ENCODE measurements around the gene PAIP2. TPM values are rescaled to one million over a fixed set of nuclear protein-coding genes. Genes with fewer than 3 reads are reported as not detected.

PAIP2 gene
- polyA plus RNA-seq, 1 of the 3 experiments (the other 2 are of a cell fraction) = 73.2 TPM

DNA sequence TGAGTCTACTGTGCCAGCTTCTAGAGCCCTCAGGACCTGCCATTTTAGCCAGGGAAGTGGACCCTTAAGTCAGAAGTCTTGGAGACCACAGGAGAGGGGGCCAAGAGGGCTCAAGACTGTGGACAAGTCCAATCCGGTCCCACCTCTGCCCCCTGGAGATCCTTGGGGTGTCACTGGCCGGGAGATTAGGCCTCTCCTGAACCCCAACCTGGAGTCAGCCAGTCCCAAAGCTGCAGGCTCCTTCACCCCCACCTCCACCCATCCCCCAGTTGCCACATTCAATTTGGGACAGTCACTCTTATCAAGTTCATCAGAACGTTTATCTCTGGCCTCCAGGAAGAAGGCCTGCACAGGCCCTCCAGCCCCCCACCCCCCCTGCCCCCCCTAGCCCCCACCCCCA lies 41.2 kb downstream of the PAIP2 start:
- ChIA-PET CTCF (interaction anchor here (2.2 kb wide), 1 partner anchor 11 kb away, joined by 8 read pairs; no protein-coding TSS in a partner anchor), POLR2A (interaction anchor here (0.8 to 1.4 kb wide), 2 partner anchors 8 to 18 kb away, joined by 3 to 5 read pairs; no protein-coding TSS in a partner anchor)
- H3K9ac ChIP-seq = no peak overlapping the region
- DNase-seq = no peak
- no peak overlapping the region for H2AFZ ChIP-seq (ENCODE audit: low read depth)
- no peaks in the 10 kb centered on the region for H3K27me3 ChIP-seq (ENCODE audit: insufficient read depth)
- WGBS (ENCODE audit: low lambda C conversion rate) = 41% methylated on average over 3 of the region's 3 CpGs
- no peaks in the 10 kb centered on the region for H3K9me3 ChIP-seq
- H3K4me3 ChIP-seq (ENCODE audit: low read depth in 2 of 2, low read length in 1 of 2) = no peak overlapping the region
- no peaks in the 10 kb centered on the region for H3F3A ChIP-seq (replicated peaks; ENCODE audit: insufficient read depth)
- H3K9me2 ChIP-seq = no peaks in the 10 kb centered on the region
- H3K4me2 ChIP-seq = no peak overlapping the region
- H3K79me2 ChIP-seq (ENCODE audit: insufficient read depth) = no peaks in the 10 kb centered on the region
- peaks cover 0 to 23% of the 10 kb centered on the region in 2 experiments; a peak in 1 of 4 replicates for H3K4me1 ChIP-seq (ENCODE audit: control insufficient read depth in 1 of 2, insufficient read depth in 2 of 2, low read depth in 1 of 2, low read length in 1 of 2)
- no peak overlapping the region; a peak in 1 of 4 replicates for H3K27ac ChIP-seq (ENCODE audit: low read depth in 2 of 2, low read length in 1 of 2)
- no peaks in the 10 kb centered on the region for H3K36me3 ChIP-seq (replicated peaks in 1 of 2; ENCODE audit: control insufficient read depth in 1 of 2, insufficient read depth in 2 of 2, low read length in 1 of 2)
- H4K20me1 ChIP-seq (ENCODE audit: insufficient read depth) = no peaks in the 10 kb centered on the region
- TF ChIP-seq USF1 (IDR thresholded peaks at IDR 0.05; ENCODE audit: borderline replicate concordance, low read depth) = no peak
- no peak for TF ChIP-seq POLR2AphosphoS5 (IDR thresholded peaks at IDR 0.05; ENCODE audit: low read depth, low read length)
- no peak for TF ChIP-seq TEAD4 (IDR thresholded peaks at IDR 0.05; ENCODE audit: borderline replicate concordance, insufficient read depth)
- TF ChIP-seq FOXM1 (IDR thresholded peaks at IDR 0.05; ENCODE audit: low read depth) = no peak
- TF ChIP-seq EZH2phosphoT487 (IDR thresholded peaks at IDR 0.05; ENCODE audit: borderline replicate concordance, low read depth) = no peak
- TF ChIP-seq, protein P1, sequence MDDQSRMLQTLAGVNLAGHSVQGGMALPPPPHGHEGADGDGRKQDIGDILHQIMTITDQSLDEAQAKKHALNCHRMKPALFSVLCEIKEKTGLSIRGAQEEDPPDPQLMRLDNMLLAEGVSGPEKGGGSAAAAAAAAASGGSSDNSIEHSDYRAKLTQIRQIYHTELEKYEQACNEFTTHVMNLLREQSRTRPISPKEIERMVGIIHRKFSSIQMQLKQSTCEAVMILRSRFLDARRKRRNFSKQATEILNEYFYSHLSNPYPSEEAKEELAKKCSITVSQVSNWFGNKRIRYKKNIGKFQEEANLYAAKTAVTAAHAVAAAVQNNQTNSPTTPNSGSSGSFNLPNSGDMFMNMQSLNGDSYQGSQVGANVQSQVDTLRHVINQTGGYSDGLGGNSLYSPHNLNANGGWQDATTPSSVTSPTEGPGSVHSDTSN (IDR thresholded peaks at IDR 0.05) = no peak
- no peak for TF ChIP-seq CTCF (IDR thresholded peaks at IDR 0.05)
- TF ChIP-seq EP300 (IDR thresholded peaks at IDR 0.05; ENCODE audit: borderline replicate concordance in 1 of 2, low read depth in 1 of 2, low read length in 1 of 2) = no peak
- no peak for TF ChIP-seq TCF12 (IDR thresholded peaks at IDR 0.05)
- no peak for TF ChIP-seq MEF2A (IDR thresholded peaks at IDR 0.05; ENCODE audit: borderline replicate concordance, low read depth)
- TF ChIP-seq, protein P2, sequence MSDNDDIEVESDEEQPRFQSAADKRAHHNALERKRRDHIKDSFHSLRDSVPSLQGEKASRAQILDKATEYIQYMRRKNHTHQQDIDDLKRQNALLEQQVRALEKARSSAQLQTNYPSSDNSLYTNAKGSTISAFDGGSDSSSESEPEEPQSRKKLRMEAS (IDR thresholded peaks at IDR 0.05; ENCODE audit: low read depth) = no peak
- TF ChIP-seq YY1 (IDR thresholded peaks at IDR 0.05; ENCODE audit: low read depth) = no peak
- no peak for TF ChIP-seq NFIC (IDR thresholded peaks at IDR 0.05; ENCODE audit: borderline replicate concordance)
- TF ChIP-seq, protein P3, sequence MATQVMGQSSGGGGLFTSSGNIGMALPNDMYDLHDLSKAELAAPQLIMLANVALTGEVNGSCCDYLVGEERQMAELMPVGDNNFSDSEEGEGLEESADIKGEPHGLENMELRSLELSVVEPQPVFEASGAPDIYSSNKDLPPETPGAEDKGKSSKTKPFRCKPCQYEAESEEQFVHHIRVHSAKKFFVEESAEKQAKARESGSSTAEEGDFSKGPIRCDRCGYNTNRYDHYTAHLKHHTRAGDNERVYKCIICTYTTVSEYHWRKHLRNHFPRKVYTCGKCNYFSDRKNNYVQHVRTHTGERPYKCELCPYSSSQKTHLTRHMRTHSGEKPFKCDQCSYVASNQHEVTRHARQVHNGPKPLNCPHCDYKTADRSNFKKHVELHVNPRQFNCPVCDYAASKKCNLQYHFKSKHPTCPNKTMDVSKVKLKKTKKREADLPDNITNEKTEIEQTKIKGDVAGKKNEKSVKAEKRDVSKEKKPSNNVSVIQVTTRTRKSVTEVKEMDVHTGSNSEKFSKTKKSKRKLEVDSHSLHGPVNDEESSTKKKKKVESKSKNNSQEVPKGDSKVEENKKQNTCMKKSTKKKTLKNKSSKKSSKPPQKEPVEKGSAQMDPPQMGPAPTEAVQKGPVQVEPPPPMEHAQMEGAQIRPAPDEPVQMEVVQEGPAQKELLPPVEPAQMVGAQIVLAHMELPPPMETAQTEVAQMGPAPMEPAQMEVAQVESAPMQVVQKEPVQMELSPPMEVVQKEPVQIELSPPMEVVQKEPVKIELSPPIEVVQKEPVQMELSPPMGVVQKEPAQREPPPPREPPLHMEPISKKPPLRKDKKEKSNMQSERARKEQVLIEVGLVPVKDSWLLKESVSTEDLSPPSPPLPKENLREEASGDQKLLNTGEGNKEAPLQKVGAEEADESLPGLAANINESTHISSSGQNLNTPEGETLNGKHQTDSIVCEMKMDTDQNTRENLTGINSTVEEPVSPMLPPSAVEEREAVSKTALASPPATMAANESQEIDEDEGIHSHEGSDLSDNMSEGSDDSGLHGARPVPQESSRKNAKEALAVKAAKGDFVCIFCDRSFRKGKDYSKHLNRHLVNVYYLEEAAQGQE (IDR thresholded peaks at IDR 0.05; ENCODE audit: low read depth, low read length) = no peak
- TF ChIP-seq ELF1 (IDR thresholded peaks at IDR 0.05) = no peak
- TF ChIP-seq NRF1 (IDR thresholded peaks at IDR 0.05; ENCODE audit: low read depth, low read length) = no peak
- TF ChIP-seq GATA2 (CRISPR knock-in tag; IDR thresholded peaks at IDR 0.05) = no peak
- TF ChIP-seq CHD2 (IDR thresholded peaks at IDR 0.05; ENCODE audit: low read length, partially characterized antibody) = no peak
- TF ChIP-seq SMC3 (IDR thresholded peaks at IDR 0.05; ENCODE audit: low read depth, low read length) = no peak
- no peak for TF ChIP-seq GABPA (IDR thresholded peaks at IDR 0.05; ENCODE audit: low read depth)

Data from SK-N-SH (cell line).